ENCODE data around the gene UBE2D2. TPM values are rescaled to one million over a fixed set of nuclear protein-coding genes. Genes with fewer than 3 reads are reported as not detected.

UBE2D2 gene
- polyA plus RNA-seq, 3 donors from 2014 or later = 231 to 328 (median 243) TPM

DNA sequence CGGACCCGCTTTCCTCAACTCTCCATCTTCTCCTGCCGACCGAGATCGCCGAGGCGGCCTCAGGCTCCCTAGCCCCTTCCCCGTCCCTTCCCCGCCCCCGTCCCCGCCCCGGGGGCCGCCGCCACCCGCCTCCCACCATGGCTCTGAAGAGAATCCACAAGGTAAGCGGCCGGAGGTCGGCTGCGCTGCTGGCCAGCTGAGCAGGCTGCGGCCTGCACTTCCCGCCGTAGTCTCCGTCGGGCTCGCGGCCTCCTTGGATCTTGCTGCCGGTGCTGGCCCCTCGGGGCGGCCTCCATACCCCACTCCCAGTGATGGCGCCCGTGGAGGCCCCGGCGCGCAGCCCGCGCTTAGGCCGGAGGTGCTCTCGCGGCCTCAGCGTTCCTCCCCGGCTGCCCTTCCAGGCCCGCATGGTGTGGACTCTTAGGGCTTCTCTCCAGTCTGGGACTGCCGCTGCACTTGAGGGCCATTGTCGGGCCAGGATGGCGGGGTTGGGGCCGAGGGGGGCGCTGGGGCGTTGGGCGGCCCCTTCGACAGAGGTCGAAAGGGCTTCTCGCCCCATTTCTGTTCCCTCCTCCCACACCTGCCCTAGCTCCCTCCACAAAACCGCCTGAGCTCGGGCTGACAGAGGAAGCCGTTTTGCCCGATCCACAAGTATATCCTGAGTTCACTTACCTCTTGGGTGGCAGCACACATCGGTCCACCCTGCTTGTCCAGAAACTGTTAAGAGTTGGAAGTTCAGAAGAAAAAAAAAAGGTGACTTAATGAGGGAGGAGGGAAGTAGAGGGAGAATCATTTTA lies 714 bp downstream of the UBE2D2 start:
- peak overlapping the region; percentile 93 to 99 (median 95) for H3K4me3 Mint-ChIP-seq
- H3K27ac Mint-ChIP-seq = peak overlapping the region; percentile 88 to 98 (median 94)
- H3K36me3 Mint-ChIP-seq = peaks cover 0 to 6% (median 4%) of the 10 kb centered on the region in 3 donors
- H3K4me1 Mint-ChIP-seq = peaks cover 52 to 53% of the 10 kb centered on the region in 2 donors
- DNase-seq = no peak
- H3K27me3 Mint-ChIP-seq (ENCODE audit: low read depth in 3 of 3) = peaks cover 12 to 20% (median 17%) of the 10 kb centered on the region in 3 donors
- no peaks in the 10 kb centered on the region for H3K9me3 Mint-ChIP-seq

GRCh38 chr5:139562847-139563246 lies 1.7 kb downstream of the UBE2D2 start:
- Mint-ChIP-seq H3K9me3 (no peaks in the 10 kb centered on the region), H3K27me3 (ENCODE audit: low read depth in 3 of 3) (peaks cover 12 to 20% (median 17%) of the 10 kb centered on the region in 3 donors), H3K27ac (peak overlapping the region; percentile 88 to 98 (median 94)), H3K4me3 (peak overlapping the region; percentile 93 to 99 (median 95)), H3K4me1 (peaks cover 58 to 59% of the 10 kb centered on the region in 2 donors), H3K36me3 (peaks cover 0 to 6% (median 4%) of the 10 kb centered on the region in 3 donors)
- no peak for DNase-seq

DNA sequence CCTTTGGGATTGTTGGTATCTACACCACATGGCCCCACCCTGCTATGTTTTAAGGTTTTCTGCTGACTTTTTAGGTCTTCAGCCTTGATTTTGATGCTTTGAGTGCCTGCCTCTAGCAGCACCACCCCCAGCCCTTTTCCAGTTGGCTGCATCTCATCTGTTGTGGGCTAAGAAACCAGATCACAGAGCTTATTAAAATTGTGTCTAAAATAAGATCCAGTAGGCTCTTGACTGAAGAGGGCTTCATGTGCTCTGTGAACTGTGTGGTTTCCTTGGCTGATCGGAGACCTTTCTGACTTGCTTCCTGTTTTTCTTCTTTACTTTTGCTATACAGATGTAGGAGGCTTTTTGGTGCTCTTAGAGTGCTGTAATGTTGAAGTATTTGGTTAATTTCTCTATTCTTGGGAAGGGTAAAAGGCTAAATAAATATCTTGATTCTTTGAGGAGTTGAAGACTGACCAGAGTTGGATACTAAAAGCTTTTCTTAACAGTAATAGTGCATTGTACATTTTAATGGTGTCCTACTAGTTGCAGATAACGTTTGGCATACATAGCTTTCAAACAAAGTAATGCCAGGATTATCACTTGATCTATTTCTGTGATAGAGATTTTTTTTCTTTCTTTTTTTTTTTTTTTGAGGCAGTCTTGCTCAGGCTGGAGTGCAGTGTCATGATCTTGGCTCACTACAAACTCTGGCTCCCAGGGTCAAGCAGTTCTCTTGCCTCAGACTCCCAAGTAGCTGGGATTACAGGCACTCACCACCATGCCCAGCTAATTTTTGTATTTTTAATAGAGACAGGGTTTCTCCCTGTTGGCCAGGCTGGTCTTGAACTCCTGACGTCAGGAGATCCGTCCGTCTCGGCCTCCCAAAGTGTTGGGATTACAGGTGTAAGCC lies 4.5 kb downstream of the UBE2D2 start:
- peaks cover 9 to 16% (median 14%) of the 10 kb centered on the region in 3 donors for H3K27me3 Mint-ChIP-seq (ENCODE audit: low read depth in 3 of 3)
- H3K9me3 Mint-ChIP-seq = no peaks in the 10 kb centered on the region
- peak overlapping the region; percentile 85 to 97 (median 96) for H3K27ac Mint-ChIP-seq
- DNase-seq = peak; percentile 31 to 51 (median 38)
- H3K4me3 Mint-ChIP-seq = peak overlapping the region; percentile 83 to 90 (median 87)
- H3K36me3 Mint-ChIP-seq = peaks cover 0 to 6% (median 4%) of the 10 kb centered on the region in 3 donors
- peaks cover 73 to 74% of the 10 kb centered on the region in 2 donors for H3K4me1 Mint-ChIP-seq

- Mint-ChIP-seq H3K36me3 (peaks cover 0 to 6% (median 4%) of the 10 kb centered on the region in 3 donors), H3K27me3 (ENCODE audit: low read depth in 3 of 3) (peaks cover 0 to 7% (median 7%) of the 10 kb centered on the region in 3 donors), H3K4me3 (peak overlapping the region in 3 of 5 donors; percentile 11 to 46 (median 27)), H3K4me1 (peaks cover 76 to 78% of the 10 kb centered on the region in 2 donors), H3K27ac (peak overlapping the region in 5 of 6 donors; percentile 75 to 97 (median 86)), H3K9me3 (no peaks in the 10 kb centered on the region)
- DNase-seq = no peak
These were observed 5.5 kb downstream of the UBE2D2 start for GRCh38 chr5:139566611-139567010.

DNA sequence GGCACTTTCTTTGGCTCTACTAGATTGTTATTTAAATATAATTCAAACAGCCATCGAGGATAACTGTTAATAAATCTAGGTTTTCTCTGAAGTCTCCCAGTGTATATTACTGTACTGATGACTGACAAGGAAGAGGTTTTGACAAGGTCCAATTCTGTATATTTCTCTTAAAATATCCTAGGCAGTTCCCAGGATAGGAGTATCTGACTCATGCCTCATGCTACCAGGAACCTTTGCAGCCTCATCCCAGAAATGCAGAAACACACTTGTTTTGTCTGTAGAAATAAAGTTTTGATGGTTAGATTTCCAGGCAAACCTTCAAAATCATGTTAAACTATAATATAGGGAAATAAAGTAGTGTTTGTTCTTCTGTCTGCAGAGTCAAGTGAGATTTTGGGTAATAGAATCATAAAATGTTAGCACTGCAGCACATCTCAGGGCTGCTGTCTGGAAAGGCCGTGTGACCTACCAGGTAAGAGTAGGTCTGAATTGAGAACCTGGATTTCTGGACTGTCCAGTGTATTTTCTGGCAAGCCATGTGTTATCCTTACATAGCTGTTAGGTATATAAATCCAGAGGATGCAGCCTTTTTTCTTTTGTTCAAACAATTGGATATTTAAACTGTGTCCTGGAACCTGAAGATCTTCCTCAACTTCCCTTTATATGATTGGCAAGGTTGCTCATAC lies 8.3 kb downstream of the UBE2D2 start:
- Mint-ChIP-seq H3K27ac (peak overlapping the region; percentile 64 to 84 (median 76)), H3K9me3 (no peaks in the 10 kb centered on the region), H3K4me3 (peak overlapping the region in 1 of 5 donors; percentile 38), H3K4me1 (peaks cover 63 to 69% of the 10 kb centered on the region in 2 donors), H3K36me3 (peaks cover 0 to 6% (median 0%) of the 10 kb centered on the region in 3 donors), H3K27me3 (ENCODE audit: low read depth in 3 of 3) (peaks cover 0 to 2% (median 1%) of the 10 kb centered on the region in 3 donors)
- DNase-seq = no peak

DNA sequence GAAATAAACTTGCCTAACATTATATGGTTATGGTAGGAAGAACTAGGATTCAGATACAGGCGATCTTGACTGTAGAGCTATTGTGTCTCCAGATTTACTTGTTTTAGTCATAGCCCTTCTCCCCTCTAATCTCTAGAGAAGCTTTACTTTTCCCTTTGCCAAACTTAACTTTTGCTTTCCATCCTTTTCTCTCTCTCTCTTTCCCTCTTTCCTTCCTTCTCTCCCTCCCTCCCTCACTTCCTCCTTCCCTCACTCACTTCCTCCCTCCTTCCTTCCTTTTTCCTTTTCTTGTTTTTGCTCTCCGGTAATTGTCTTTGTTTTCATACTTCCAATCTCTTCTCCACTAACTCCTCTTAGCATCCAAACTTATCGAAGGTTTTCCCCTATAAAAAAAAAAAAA lies 10.4 kb downstream of the UBE2D2 start:
- H3K4me1 Mint-ChIP-seq = peaks cover 64 to 70% of the 10 kb centered on the region in 2 donors

GRCh38 chr5:139571966-139572365 lies 10.8 kb downstream of the UBE2D2 start:
- Mint-ChIP-seq H3K36me3 (no peaks in the 10 kb centered on the region), H3K9me3 (no peaks in the 10 kb centered on the region), H3K4me1 (peaks cover 64 to 70% of the 10 kb centered on the region in 2 donors), H3K4me3 (peak overlapping the region in 1 of 5 donors; percentile 15), H3K27me3 (ENCODE audit: low read depth in 3 of 3) (peaks cover 0 to 2% (median 1%) of the 10 kb centered on the region in 3 donors), H3K27ac (peak overlapping the region in 3 of 6 donors; percentile 51 to 74 (median 73))
- DNase-seq = no peak

More for the DNA sequence above, 10.4 kb downstream of the UBE2D2 start:
- Mint-ChIP-seq H3K36me3 (no peaks in the 10 kb centered on the region), H3K27me3 (ENCODE audit: low read depth in 3 of 3) (peaks cover under 1 to 2% (median 1%) of the 10 kb centered on the region in 3 donors), H3K4me3 (peak overlapping the region in 2 of 5 donors; percentile 15 to 52), H3K9me3 (no peaks in the 10 kb centered on the region), H3K27ac (peak overlapping the region; percentile 12 to 74 (median 36))
- DNase-seq = no peak

DNA sequence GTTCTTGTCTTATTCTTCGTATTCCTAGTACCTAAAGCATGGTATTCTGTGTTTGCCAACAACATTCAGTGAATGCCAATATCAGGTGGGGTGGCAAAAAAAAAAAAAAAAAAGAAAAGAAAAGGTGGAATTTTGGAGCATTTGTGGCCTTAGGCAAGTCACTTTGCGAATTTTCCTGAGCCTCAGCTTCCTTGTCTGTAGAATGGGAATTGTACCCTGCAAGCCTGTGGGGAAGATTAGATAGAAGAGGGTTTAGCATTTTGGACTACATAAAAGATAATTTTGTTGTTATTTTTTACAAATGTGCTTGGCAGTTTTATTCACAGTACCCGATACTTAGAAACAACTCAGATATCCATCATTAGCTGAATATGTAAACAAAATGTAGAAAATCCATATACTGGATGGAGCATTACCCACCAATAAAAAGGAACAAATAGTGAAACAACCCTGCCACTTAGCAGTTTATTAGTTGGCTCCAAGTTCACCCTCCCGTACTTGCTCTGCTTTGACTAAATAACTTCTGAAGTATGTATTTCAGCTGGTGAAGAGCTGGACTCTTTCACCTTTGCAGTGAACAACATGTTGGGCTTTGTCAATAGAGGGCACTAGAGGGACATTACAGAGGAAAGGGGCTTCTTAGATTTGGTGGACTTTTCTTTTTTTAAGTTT lies 13.6 kb downstream of the UBE2D2 start:
- Mint-ChIP-seq H3K9me3 (no peaks in the 10 kb centered on the region), H3K27ac (peak overlapping the region; percentile 26 to 86 (median 71)), H3K27me3 (ENCODE audit: low read depth in 3 of 3) (peaks cover 0 to 2% (median 1%) of the 10 kb centered on the region in 3 donors), H3K36me3 (no peaks in the 10 kb centered on the region), H3K4me3 (peak overlapping the region in 2 of 5 donors; percentile 3 to 25), H3K4me1 (peaks cover 68 to 71% of the 10 kb centered on the region in 2 donors)
- peak; percentile 22 to 48 (median 37) for DNase-seq

GRCh38 chr5:139575313-139575646 lies 14.1 kb downstream of the UBE2D2 start:
- DNase-seq = no peak
- H3K27ac Mint-ChIP-seq = peak overlapping the region; percentile 43 to 86 (median 69)
- no peaks in the 10 kb centered on the region for H3K9me3 Mint-ChIP-seq
- H3K27me3 Mint-ChIP-seq (ENCODE audit: low read depth in 3 of 3) = peaks cover 0 to 2% (median 1%) of the 10 kb centered on the region in 3 donors
- no peaks in the 10 kb centered on the region for H3K36me3 Mint-ChIP-seq
- H3K4me1 Mint-ChIP-seq = peaks cover 63 to 66% of the 10 kb centered on the region in 2 donors
- peak overlapping the region in 3 of 5 donors; percentile 3 to 59 (median 31) for H3K4me3 Mint-ChIP-seq

DNA sequence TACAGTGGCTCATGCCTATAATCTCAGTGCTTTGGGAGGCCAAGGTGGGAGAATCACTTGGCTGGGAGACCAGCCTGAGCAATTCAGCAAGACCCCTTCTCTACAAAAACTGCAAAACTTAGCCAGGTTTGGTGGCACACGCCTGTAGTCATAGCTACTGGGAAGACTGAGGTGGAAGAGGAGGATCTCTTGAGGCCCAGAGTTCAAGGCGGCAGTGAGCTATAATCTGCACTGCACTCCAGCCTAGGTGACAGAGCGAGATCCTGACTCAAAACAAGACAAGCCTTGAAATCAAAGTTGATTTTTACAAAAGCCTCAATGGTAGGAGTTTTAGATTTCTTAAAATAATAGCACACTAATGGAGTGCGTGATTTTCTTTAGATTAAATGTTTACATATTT lies 14.6 kb downstream of the UBE2D2 start:
- Mint-ChIP-seq H3K27me3 (ENCODE audit: low read depth in 3 of 3) (peaks cover 0 to 2% (median 2%) of the 10 kb centered on the region in 3 donors), H3K27ac (peak overlapping the region; percentile 53 to 86 (median 70)), H3K9me3 (no peaks in the 10 kb centered on the region), H3K4me1 (peaks cover 63 to 68% of the 10 kb centered on the region in 2 donors), H3K4me3 (peak overlapping the region in 3 of 5 donors; percentile 3 to 59 (median 31)), H3K36me3 (no peaks in the 10 kb centered on the region)
- DNase-seq = no peak

DNA sequence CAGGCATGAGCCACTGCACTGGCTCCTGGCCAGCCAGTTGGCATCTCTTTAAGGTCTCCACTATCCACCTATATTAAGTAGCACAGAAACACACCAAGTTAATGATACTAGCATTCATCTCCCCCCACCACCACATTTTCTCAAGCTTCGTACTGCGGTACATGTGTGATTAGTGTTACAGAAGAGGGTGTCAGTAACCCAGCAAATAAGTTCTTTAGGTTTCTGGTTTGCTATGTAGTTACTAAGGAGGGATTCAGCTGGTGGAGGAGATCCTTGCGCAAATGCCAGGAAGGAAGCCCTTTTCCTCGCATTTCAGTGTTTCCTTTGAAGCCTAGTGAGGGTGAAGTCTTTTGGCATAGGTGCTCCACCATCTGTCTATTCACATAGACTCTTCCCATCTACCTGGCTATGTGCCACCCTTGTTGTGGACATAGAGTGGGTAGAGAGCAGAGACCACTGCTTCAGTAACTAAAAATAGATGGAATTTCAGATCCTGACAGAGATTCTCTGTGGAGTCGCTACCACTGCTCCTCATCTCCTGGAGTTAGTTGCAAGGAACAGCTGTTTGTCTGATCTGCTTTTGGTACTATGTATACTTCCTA lies 16.7 kb downstream of the UBE2D2 start:
- Mint-ChIP-seq H3K4me3 (peak overlapping the region; percentile 38 to 82 (median 70)), H3K27me3 (ENCODE audit: low read depth in 3 of 3) (peaks cover 0 to 3% (median 2%) of the 10 kb centered on the region in 3 donors), H3K9me3 (no peaks in the 10 kb centered on the region), H3K4me1 (peaks cover 54 to 56% of the 10 kb centered on the region in 2 donors), H3K36me3 (no peaks in the 10 kb centered on the region), H3K27ac (peak overlapping the region; percentile 53 to 86 (median 84))
- DNase-seq = peak; percentile 23 to 47 (median 41)

- Mint-ChIP-seq H3K9me3 (no peaks in the 10 kb centered on the region), H3K36me3 (no peaks in the 10 kb centered on the region), H3K4me1 (peaks cover 56 to 57% of the 10 kb centered on the region in 2 donors), H3K4me3 (peak overlapping the region; percentile 45 to 82 (median 70)), H3K27ac (peak overlapping the region; percentile 53 to 86 (median 84)), H3K27me3 (ENCODE audit: low read depth in 3 of 3) (peaks cover 0 to 3% (median 2%) of the 10 kb centered on the region in 3 donors)
- no peak for DNase-seq
These were observed 17.2 kb downstream of the UBE2D2 start for GRCh38 chr5:139578325-139578724.
